Fibroblast of pulmonary artery (primary cell): ENCODE results near the gene SCGB2B2.

Source experiments
- DNase-seq: peaks from one replicate; pipeline ENCODE4 v3.0.0-alpha.2; 2010; ENCODE audit warnings: low read depth
- H3K4me3 ChIP-seq: replicated peaks from 2 replicates; pipeline ENCODE4 v1.5.1; 2011; ENCODE audit warnings: low read depth, mild to moderate bottlenecking, control low read depth, low read length, moderate library complexity
- CTCF ChIP-seq: IDR thresholded peaks from 2 replicates; pipeline ENCODE4 v1.5.1; 2011; ENCODE audit warnings: mild to moderate bottlenecking, control low read depth, low read length, inconsistent platforms; ENCODE audit errors: missing control alignments

SCGB2B2 gene

GRCh38 chr19:34664870-34665269 is 12.1 kb downstream of the SCGB2B2 start:
- no peak for DNase-seq
- TF ChIP-seq CTCF, result no peak
- no peak overlapping the region for H3K4me3 ChIP-seq

GRCh38 chr19:34664168-34664567 is 12.8 kb downstream of the SCGB2B2 start:
- no peak for TF ChIP-seq CTCF
- H3K4me3 ChIP-seq, result no peak overlapping the region
- no peak for DNase-seq

GRCh38 chr19:34662919-34663318 is 14.0 kb downstream of the SCGB2B2 start:
- H3K4me3 ChIP-seq, result no peak overlapping the region
- DNase-seq, result peak; percentile 6
- TF ChIP-seq CTCF, result peak; percentile 41

- DNase-seq, result no peak
- TF ChIP-seq CTCF, result no peak
- H3K4me3 ChIP-seq, result no peak overlapping the region
These were observed 15.6 kb downstream of the SCGB2B2 start for GRCh38 chr19:34661357-34661756.

- no peak for TF ChIP-seq CTCF
- DNase-seq, result no peak
These were observed 21.3 kb downstream of the SCGB2B2 start for GRCh38 chr19:34655651-34656050.

GRCh38 chr19:34654796-34655195 is 22.2 kb downstream of the SCGB2B2 start:
- H3K4me3 ChIP-seq, result no peak overlapping the region
- no peak for TF ChIP-seq CTCF
- no peak for DNase-seq

More at GRCh38 chr19:34655651-34656050, 21.3 kb downstream of the SCGB2B2 start:
- H3K4me3 ChIP-seq, result no peak overlapping the region

GRCh38 chr19:34651747-34652146 is 25.2 kb downstream of the SCGB2B2 start:
- DNase-seq, result no peak
- no peak for TF ChIP-seq CTCF
- no peak overlapping the region for H3K4me3 ChIP-seq
